ENCODE measurements around the gene FBN1.

FBN1 gene

GRCh38 chr15:48574187-48574586 lies 71.3 kb downstream of the FBN1 start:
- Histone ChIP-seq H3K9ac (ENCODE audit: low read length) (no peak overlapping the region), H3K27me3 (ENCODE audit: low read depth, low read length) (no peaks in the 10 kb centered on the region), H3K9me3 (ENCODE audit: insufficient read depth, low read length) (no peaks in the 10 kb centered on the region), H4K20me1 (ENCODE audit: insufficient read depth, low read length) (no peaks in the 10 kb centered on the region), H3K79me2 (ENCODE audit: low read length) (no peaks in the 10 kb centered on the region), H3K27ac (ENCODE audit: low read length) (no peak overlapping the region), H2AFZ (ENCODE audit: low read depth, low read length) (no peak overlapping the region), H3K4me2 (ENCODE audit: low read length) (no peak overlapping the region), H3K4me1 (ENCODE audit: low read length) (no peaks in the 10 kb centered on the region), H3K4me3 (ENCODE audit: low read length) (no peak overlapping the region), H3K36me3 (replicated peaks; ENCODE audit: low read depth, low read length) (no peaks in the 10 kb centered on the region)
- TF ChIP-seq CTCF (IDR thresholded peaks at IDR 0.05; ENCODE audit: low read depth, low read length) (no peak), EZH2phosphoT487 (IDR thresholded peaks at IDR 0.05; ENCODE audit: low read depth) (no peak)

GRCh38 chr15:48573780-48574179 lies 71.7 kb downstream of the FBN1 start:
- H3K27me3 ChIP-seq (ENCODE audit: low read depth, low read length): no peaks in the 10 kb centered on the region
- H3K9me3 ChIP-seq (ENCODE audit: insufficient read depth, low read length): no peaks in the 10 kb centered on the region
- H4K20me1 ChIP-seq (ENCODE audit: insufficient read depth, low read length): no peaks in the 10 kb centered on the region
- H2AFZ ChIP-seq (ENCODE audit: low read depth, low read length): no peak overlapping the region
- H3K9ac ChIP-seq (ENCODE audit: low read length): no peak overlapping the region
- TF ChIP-seq EZH2phosphoT487 (IDR thresholded peaks at IDR 0.05; ENCODE audit: low read depth): no peak
- no peaks in the 10 kb centered on the region for H3K36me3 ChIP-seq (replicated peaks; ENCODE audit: low read depth, low read length)
- H3K27ac ChIP-seq (ENCODE audit: low read length): no peak overlapping the region
- no peaks in the 10 kb centered on the region for H3K79me2 ChIP-seq (ENCODE audit: low read length)
- no peaks in the 10 kb centered on the region for H3K4me1 ChIP-seq (ENCODE audit: low read length)
- no peak overlapping the region for H3K4me3 ChIP-seq (ENCODE audit: low read length)
- H3K4me2 ChIP-seq (ENCODE audit: low read length): no peak overlapping the region

GRCh38 chr15:48572823-48573222 lies 72.7 kb downstream of the FBN1 start:
- TF ChIP-seq EZH2phosphoT487 (IDR thresholded peaks at IDR 0.05; ENCODE audit: low read depth): no peak
- TF ChIP-seq CTCF (IDR thresholded peaks at IDR 0.05; ENCODE audit: low read depth, low read length): no peak

GRCh38 chr15:48571510-48571909 lies 74.0 kb downstream of the FBN1 start:
- Histone ChIP-seq H3K36me3 (replicated peaks; ENCODE audit: low read depth, low read length) (no peaks in the 10 kb centered on the region), H3K4me2 (ENCODE audit: low read length) (no peak overlapping the region), H4K20me1 (ENCODE audit: insufficient read depth, low read length) (no peaks in the 10 kb centered on the region), H3K9ac (ENCODE audit: low read length) (no peak overlapping the region), H3K27me3 (ENCODE audit: low read depth, low read length) (no peaks in the 10 kb centered on the region), H3K79me2 (ENCODE audit: low read length) (no peaks in the 10 kb centered on the region), H3K4me3 (ENCODE audit: low read length) (no peak overlapping the region), H3K9me3 (ENCODE audit: insufficient read depth, low read length) (no peaks in the 10 kb centered on the region), H3K27ac (ENCODE audit: low read length) (no peak overlapping the region), H2AFZ (ENCODE audit: low read depth, low read length) (no peak overlapping the region), H3K4me1 (ENCODE audit: low read length) (no peaks in the 10 kb centered on the region)
- TF ChIP-seq CTCF (IDR thresholded peaks at IDR 0.05; ENCODE audit: low read depth, low read length) (no peak), EZH2phosphoT487 (IDR thresholded peaks at IDR 0.05; ENCODE audit: low read depth) (no peak)

More at GRCh38 chr15:48572823-48573222, 72.7 kb downstream of the FBN1 start:
- H4K20me1 ChIP-seq (ENCODE audit: insufficient read depth, low read length): no peaks in the 10 kb centered on the region
- no peak overlapping the region for H3K9ac ChIP-seq (ENCODE audit: low read length)
- no peaks in the 10 kb centered on the region for H3K36me3 ChIP-seq (replicated peaks; ENCODE audit: low read depth, low read length)
- no peak overlapping the region for H2AFZ ChIP-seq (ENCODE audit: low read depth, low read length)
- H3K4me3 ChIP-seq (ENCODE audit: low read length): no peak overlapping the region
- no peaks in the 10 kb centered on the region for H3K4me1 ChIP-seq (ENCODE audit: low read length)
- H3K4me2 ChIP-seq (ENCODE audit: low read length): no peak overlapping the region
- no peaks in the 10 kb centered on the region for H3K27me3 ChIP-seq (ENCODE audit: low read depth, low read length)
- H3K9me3 ChIP-seq (ENCODE audit: insufficient read depth, low read length): no peaks in the 10 kb centered on the region
- H3K79me2 ChIP-seq (ENCODE audit: low read length): no peaks in the 10 kb centered on the region
- H3K27ac ChIP-seq (ENCODE audit: low read length): no peak overlapping the region

GRCh38 chr15:48570822-48571221 lies 74.7 kb downstream of the FBN1 start:
- Histone ChIP-seq H3K9me3 (ENCODE audit: insufficient read depth, low read length) (no peaks in the 10 kb centered on the region), H3K4me1 (ENCODE audit: low read length) (no peaks in the 10 kb centered on the region), H4K20me1 (ENCODE audit: insufficient read depth, low read length) (no peaks in the 10 kb centered on the region), H3K4me3 (ENCODE audit: low read length) (no peak overlapping the region), H2AFZ (ENCODE audit: low read depth, low read length) (no peak overlapping the region), H3K79me2 (ENCODE audit: low read length) (no peaks in the 10 kb centered on the region), H3K27me3 (ENCODE audit: low read depth, low read length) (no peaks in the 10 kb centered on the region), H3K4me2 (ENCODE audit: low read length) (no peak overlapping the region), H3K9ac (ENCODE audit: low read length) (no peak overlapping the region), H3K27ac (ENCODE audit: low read length) (no peak overlapping the region), H3K36me3 (replicated peaks; ENCODE audit: low read depth, low read length) (no peaks in the 10 kb centered on the region)
- TF ChIP-seq EZH2phosphoT487 (IDR thresholded peaks at IDR 0.05; ENCODE audit: low read depth): no peak
- TF ChIP-seq CTCF (IDR thresholded peaks at IDR 0.05; ENCODE audit: low read depth, low read length): no peak
